Measurements from ENCODE around the gene LRATD1.

Gene LRATD1

DNA sequence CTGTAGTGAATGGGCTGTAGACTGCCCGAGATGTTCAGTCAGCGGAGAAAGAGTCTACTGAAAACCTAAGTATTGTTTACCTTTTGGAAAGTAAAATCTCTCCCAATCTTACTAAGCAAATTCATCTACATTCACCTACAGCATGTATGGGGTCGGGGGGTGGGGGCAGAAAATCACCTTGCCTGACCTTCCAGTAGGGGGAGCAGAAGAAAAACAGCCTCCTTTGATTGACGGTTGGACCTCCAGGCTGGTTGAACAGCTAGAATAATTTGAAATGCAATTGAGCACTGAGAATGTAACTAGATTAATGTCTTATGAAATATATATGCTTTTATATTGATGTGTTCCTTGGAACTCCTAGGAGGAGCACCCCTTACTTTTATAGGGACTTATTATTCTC is 10.0 kb downstream of the LRATD1 start:
- TF ChIP-seq EZH2phosphoT487 (IDR thresholded peaks at IDR 0.05; ENCODE audit: borderline replicate concordance) (no peak), CTCF (conservative IDR thresholded peaks at IDR 0.05; ENCODE audit: low read length) (peak; percentile 47)

GRCh38 chr2:14647714-14648113 is 15.2 kb downstream of the LRATD1 start:
- no peaks in the 10 kb centered on the region for H3K79me2 ChIP-seq (ENCODE audit: insufficient read depth, low read length)

More for the DNA sequence above, 10.0 kb downstream of the LRATD1 start:
- no peaks in the 10 kb centered on the region for H3K79me2 ChIP-seq (ENCODE audit: insufficient read depth, low read length)
- H3K9me3 ChIP-seq (ENCODE audit: insufficient read depth, low read depth, low read length): no peaks in the 10 kb centered on the region
- H3K9me2 ChIP-seq (replicated peaks; ENCODE audit: low read depth, low read length): no peaks in the 10 kb centered on the region
- no peak overlapping the region for H3K4me2 ChIP-seq (ENCODE audit: low read depth, low read length, poor library complexity, severe bottlenecking)
- no peak overlapping the region for H3K4me3 ChIP-seq (ENCODE audit: low read length, poor library complexity, severe bottlenecking)
- no peaks in the 10 kb centered on the region for H3F3A ChIP-seq (ENCODE audit: low read depth)
- no peaks in the 10 kb centered on the region for H4K20me1 ChIP-seq (ENCODE audit: insufficient read depth, low read length, poor library complexity, severe bottlenecking)
- H3K4me1 ChIP-seq (ENCODE audit: insufficient read depth, low read length, poor library complexity, severe bottlenecking): no peaks in the 10 kb centered on the region
- no peak overlapping the region for H3K9ac ChIP-seq (ENCODE audit: low read depth, low read length, poor library complexity, severe bottlenecking)
- no peak overlapping the region for H2AFZ ChIP-seq (ENCODE audit: low read length)
- H3K36me3 ChIP-seq (ENCODE audit: insufficient read depth, low read length): no peaks in the 10 kb centered on the region
- H3K27me3 ChIP-seq (ENCODE audit: insufficient read depth, low read length, poor library complexity, severe bottlenecking): no peaks in the 10 kb centered on the region

GRCh38 chr2:14650066-14650465 is 17.5 kb downstream of the LRATD1 start:
- Histone ChIP-seq H3K4me2 (ENCODE audit: low read depth, low read length, poor library complexity, severe bottlenecking) (no peak overlapping the region), H3K36me3 (ENCODE audit: insufficient read depth, low read length) (no peaks in the 10 kb centered on the region), H3K27me3 (ENCODE audit: insufficient read depth, low read length, poor library complexity, severe bottlenecking) (no peaks in the 10 kb centered on the region), H3K9me3 (ENCODE audit: insufficient read depth, low read depth, low read length) (no peaks in the 10 kb centered on the region), H3K9me2 (replicated peaks; ENCODE audit: low read depth, low read length) (no peaks in the 10 kb centered on the region), H4K20me1 (ENCODE audit: insufficient read depth, low read length, poor library complexity, severe bottlenecking) (no peaks in the 10 kb centered on the region), H2AFZ (ENCODE audit: low read length) (no peak overlapping the region), H3K79me2 (ENCODE audit: insufficient read depth, low read length) (no peaks in the 10 kb centered on the region), H3F3A (ENCODE audit: low read depth) (no peaks in the 10 kb centered on the region), H3K4me3 (ENCODE audit: low read length, poor library complexity, severe bottlenecking) (no peak overlapping the region), H3K9ac (ENCODE audit: low read depth, low read length, poor library complexity, severe bottlenecking) (no peak overlapping the region), H3K4me1 (ENCODE audit: insufficient read depth, low read length, poor library complexity, severe bottlenecking) (no peaks in the 10 kb centered on the region)
- no peak for TF ChIP-seq EZH2phosphoT487 (IDR thresholded peaks at IDR 0.05; ENCODE audit: borderline replicate concordance)
- no peak for TF ChIP-seq CTCF (conservative IDR thresholded peaks at IDR 0.05; ENCODE audit: low read length)

More at GRCh38 chr2:14647714-14648113, 15.2 kb downstream of the LRATD1 start:
- TF ChIP-seq CTCF (conservative IDR thresholded peaks at IDR 0.05; ENCODE audit: low read length): no peak
- no peak for TF ChIP-seq EZH2phosphoT487 (IDR thresholded peaks at IDR 0.05; ENCODE audit: borderline replicate concordance)
- no peak overlapping the region for H3K4me3 ChIP-seq (ENCODE audit: low read length, poor library complexity, severe bottlenecking)
- no peaks in the 10 kb centered on the region for H4K20me1 ChIP-seq (ENCODE audit: insufficient read depth, low read length, poor library complexity, severe bottlenecking)
- H3K9me3 ChIP-seq (ENCODE audit: insufficient read depth, low read depth, low read length): no peaks in the 10 kb centered on the region
- no peak overlapping the region for H3K4me2 ChIP-seq (ENCODE audit: low read depth, low read length, poor library complexity, severe bottlenecking)
- no peaks in the 10 kb centered on the region for H3F3A ChIP-seq (ENCODE audit: low read depth)
- no peak overlapping the region for H2AFZ ChIP-seq (ENCODE audit: low read length)
- no peaks in the 10 kb centered on the region for H3K27me3 ChIP-seq (ENCODE audit: insufficient read depth, low read length, poor library complexity, severe bottlenecking)
- no peak overlapping the region for H3K9ac ChIP-seq (ENCODE audit: low read depth, low read length, poor library complexity, severe bottlenecking)
- H3K36me3 ChIP-seq (ENCODE audit: insufficient read depth, low read length): no peaks in the 10 kb centered on the region
- H3K9me2 ChIP-seq (replicated peaks; ENCODE audit: low read depth, low read length): no peaks in the 10 kb centered on the region
- no peaks in the 10 kb centered on the region for H3K4me1 ChIP-seq (ENCODE audit: insufficient read depth, low read length, poor library complexity, severe bottlenecking)

Measured in Loucy (cell line).